Measurements from ENCODE around the gene EIF4E2.

Gene EIF4E2

DNA sequence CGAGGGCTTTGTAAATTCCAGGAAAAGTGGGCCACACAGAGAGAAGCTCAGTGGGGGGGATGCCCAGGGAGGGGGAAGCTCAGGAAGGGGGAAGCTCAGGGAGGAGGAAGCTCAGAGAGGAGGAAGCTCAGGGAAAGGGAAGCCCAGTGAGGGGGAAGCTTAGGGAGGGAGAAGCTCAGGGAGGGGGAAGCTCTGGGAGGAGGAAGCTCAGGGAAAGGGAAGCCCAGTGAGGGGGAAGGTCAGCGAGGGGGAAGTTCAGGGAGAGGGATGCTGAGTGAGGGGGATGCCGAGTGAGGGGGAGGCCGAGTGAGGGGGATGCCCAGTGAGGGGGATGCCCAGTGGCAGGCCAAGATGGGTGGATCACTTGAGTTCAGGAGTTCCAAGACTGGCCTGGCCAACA, 11.8 kb upstream of the EIF4E2 start:
- no peak for DNase-seq (ENCODE audit: low read depth in 2 of 2)

DNA sequence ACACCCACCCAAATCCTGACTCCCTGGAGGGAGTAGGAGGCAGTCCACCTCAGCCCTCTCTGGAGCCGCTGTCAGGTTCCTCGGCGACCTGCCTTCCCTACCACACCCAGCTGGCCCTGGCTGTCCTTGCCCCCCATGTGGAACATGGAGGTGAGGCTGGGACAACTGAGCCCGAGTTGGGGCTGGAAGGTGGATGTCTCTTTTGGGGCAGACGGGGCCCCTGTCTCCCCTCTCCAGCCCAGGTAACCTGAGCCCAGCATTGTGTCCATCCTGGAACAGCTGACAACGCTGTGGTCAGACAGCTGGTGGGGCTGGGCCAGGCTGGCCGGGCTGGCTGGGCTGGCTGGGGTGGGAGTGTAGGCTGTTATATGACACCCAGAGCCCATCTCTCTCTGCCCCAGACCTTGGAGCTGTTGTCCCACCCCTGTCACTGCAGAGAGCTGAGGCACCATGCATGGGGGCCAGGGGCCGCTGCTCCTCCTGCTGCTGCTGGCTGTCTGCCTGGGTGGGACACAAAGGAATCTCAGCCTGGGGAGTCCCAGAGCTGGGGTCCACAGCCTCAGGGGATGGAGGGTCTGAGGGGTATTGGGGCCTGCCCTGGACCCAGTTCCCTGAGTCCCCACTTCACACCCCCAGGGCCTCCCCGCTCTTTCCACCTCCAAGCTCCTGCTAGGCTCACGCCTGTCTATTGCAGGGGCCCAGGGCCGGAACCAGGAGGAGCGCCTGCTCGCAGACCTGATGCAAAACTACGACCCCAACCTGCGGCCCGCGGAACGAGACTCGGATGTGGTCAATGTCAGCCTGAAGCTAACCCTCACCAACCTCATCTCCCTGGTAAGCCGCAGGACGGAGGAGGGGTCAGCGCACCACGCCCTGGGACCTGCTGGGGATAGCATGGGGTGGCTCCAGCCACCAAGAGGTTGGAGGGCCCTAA, 10.9 kb upstream of the EIF4E2 start, which contains the start of gene CHRNG:
TSS of gene CHRNG (plus strand) at position 395 of the 934 bp plus-strand sequence. CDS start at position 451, 56 bp downstream.
- DNase-seq (ENCODE audit: low read depth in 2 of 2) = no peak

DNA sequence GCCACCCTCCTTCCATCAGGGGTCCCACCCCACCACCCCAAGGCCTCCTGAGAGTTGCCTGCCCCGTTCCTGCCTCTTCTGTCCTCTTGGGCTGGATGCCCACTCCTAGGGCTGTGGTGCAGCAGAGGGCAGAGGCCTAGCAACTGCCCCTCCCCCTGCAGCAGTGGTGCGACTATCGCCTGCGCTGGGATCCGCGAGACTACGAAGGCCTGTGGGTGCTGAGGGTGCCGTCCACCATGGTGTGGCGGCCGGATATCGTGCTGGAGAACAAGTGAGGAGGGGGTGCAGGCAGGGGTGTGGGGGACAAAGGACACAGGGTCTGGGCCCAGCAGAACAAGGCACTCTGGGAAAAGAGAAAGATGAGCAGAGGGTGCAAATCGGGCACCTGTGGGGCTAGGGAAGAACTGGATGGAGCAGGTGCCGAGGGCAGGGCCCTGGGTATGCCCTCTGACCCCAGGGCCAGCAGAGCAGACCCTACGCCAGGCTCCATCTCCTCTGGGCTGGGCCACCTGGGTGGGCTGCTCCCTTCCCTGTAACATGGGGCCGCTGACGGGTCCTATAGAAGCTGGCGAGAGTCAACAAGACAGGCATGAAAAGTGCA, 9.9 kb upstream of the EIF4E2 start:
- DNase-seq (ENCODE audit: low read depth in 2 of 2) = no peak

DNA sequence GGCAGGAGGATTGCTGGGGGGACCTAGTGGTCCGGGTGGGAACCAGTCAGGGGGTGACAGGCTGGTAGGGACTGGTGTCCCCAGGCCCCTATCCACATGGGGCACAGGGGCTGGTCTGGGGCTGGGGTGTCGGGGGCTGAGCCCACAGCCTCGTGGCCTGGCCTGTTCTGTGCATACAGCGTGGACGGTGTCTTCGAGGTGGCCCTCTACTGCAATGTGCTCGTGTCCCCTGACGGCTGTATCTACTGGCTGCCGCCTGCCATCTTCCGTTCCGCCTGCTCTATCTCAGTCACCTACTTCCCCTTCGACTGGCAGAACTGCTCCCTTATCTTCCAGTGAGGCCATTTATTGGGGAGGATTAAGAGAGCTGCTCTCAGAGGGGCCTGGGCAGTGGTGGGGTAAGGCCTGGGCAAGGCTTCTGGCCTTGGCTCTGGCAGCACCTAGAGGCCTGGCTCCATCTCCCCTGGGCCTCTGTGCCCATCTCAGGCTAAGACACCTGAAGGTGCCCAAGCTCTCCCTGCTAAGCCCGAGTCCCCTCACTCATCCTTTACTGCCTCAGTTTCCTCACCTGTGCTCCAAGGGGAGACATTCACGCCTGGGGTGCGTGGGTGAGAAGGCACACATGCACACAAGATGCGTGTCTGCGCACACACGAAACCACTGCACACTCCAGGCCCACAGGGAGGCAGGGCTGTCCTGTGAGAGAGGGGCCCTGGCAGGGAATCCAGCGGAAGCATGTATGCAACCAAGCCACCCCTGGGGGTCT, 9.1 kb upstream of the EIF4E2 start:
- no peak for DNase-seq (ENCODE audit: low read depth in 2 of 2)

DNA sequence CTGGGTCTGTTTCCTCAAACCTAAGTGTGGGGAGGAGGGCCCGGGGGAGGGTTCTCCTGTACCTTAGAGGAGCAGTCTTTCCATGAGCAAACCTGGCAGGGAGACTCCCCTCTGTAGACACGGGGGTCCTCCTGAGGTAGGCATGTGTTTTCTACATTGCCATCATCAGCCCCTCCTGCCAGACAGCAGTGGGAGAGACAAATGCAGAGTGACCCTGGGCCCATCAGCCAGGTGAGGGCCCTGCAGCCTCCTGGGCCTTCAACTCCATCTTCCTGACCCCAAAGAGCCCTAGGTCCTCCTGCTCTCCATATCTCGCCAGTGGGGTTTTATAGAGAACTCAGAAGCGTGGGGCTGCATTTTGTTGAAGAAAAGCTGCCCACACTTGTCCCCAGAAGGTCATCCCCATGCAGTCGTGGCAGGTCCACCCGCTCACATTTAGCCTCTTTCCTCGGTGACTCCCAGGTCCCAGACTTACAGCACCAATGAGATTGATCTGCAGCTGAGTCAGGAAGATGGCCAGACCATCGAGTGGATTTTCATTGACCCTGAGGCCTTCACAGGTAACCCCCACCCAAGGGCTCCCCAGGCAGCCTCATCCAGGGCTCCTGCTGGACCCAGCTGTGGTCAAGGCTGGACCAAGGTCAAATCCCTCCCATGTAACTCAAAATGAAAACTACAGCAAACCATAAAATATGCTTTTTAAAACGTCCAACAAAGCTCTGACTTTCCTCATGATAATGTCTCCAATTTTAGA, 8.4 kb upstream of the EIF4E2 start:
- DNase-seq (ENCODE audit: low read depth in 2 of 2) = no peak

DNA sequence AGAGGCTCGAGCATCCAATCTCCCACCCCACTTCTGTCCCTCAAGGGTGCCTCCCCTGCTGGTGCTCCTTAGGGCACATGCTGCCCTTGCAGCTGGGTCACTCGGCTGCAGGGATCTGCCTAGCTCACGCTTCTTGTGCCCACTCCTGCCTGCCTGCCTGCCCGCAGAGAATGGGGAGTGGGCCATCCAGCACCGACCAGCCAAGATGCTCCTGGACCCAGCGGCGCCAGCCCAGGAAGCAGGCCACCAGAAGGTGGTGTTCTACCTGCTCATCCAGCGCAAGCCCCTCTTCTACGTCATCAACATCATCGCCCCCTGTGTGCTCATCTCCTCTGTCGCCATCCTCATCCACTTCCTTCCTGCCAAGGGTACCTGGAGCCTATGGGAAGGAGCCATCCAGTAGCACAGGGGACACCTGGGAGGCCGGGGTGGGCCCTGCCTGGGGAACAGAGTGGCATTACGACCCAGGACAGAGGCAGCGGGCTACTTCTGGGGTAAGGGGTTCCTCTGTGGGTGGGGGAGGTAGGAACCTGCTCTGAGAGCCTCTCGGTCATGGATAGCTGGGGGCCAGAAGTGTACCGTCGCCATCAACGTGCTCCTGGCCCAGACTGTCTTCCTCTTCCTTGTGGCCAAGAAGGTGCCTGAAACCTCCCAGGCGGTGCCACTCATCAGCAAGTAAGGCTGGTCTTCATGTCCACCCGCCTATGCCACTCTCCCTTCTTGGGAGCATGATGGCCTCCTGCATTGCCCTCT, 7.6 kb upstream of the EIF4E2 start:
- DNase-seq (ENCODE audit: low read depth in 2 of 2) = no peak

DNA sequence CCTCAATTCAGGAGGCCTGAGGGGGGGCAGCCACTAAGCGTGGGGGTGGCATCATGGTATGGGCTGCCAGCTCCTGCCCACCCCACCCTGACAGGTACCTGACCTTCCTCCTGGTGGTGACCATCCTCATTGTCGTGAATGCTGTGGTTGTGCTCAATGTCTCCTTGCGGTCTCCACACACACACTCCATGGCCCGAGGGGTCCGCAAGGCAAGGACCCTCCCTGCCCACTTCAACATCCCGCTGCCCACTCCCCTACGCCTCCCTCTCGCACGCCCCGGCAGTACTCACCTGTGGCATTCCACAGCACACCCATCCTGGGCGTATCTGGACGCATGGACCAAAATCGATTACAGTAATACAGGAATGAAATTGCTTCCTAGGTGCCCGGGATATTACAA, 7.0 kb upstream of the EIF4E2 start:
- no peak for DNase-seq (ENCODE audit: low read depth in 2 of 2)

DNA sequence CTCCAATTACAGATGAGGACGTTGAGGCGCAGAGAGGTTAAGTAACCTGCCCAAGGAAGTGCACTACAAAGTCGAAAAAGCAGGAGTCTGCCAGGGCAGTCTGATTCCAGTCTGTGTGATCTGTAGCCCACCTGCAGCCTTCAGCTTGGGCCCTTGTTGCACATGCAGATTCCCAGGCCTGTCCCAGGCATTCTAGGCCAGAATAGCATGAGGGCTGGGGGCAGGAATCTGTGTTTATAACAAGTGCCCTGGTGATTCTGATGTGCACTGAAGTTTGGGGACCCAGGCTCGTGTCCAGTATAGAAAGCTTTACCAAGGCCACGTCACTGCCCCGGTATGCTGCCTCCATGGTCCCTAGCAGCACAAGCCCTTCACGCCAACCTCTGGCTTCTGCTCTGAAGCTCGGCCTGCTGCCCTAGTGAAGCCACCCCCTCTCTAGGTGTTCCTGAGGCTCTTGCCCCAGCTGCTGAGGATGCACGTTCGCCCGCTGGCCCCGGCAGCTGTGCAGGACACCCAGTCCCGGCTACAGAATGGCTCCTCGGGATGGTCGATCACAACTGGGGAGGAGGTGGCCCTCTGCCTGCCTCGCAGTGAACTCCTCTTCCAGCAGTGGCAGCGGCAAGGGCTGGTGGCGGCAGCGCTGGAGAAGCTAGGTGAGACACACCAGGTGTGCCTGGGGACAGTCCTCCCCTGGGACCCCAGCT, 6.4 kb upstream of the EIF4E2 start:
- no peak for DNase-seq (ENCODE audit: low read depth in 2 of 2)

DNA sequence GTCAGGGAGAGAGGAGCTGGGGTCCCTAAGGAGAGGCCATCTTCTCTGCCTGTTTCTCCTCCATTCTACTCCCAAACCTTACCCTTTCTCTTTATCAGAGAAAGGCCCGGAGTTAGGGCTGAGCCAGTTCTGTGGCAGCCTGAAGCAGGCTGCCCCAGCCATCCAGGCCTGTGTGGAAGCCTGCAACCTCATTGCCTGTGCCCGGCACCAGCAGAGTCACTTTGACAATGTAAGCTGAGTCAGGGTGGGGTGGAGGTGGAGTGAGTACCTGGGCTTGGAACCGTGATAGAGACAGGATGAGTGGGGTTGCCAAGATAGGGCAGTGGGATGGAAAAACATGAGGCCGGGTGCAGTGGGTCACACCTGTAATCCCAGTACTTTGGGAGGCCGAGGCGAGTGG, 5.8 kb upstream of the EIF4E2 start:
- no peak for DNase-seq (ENCODE audit: low read depth in 2 of 2)

DNA sequence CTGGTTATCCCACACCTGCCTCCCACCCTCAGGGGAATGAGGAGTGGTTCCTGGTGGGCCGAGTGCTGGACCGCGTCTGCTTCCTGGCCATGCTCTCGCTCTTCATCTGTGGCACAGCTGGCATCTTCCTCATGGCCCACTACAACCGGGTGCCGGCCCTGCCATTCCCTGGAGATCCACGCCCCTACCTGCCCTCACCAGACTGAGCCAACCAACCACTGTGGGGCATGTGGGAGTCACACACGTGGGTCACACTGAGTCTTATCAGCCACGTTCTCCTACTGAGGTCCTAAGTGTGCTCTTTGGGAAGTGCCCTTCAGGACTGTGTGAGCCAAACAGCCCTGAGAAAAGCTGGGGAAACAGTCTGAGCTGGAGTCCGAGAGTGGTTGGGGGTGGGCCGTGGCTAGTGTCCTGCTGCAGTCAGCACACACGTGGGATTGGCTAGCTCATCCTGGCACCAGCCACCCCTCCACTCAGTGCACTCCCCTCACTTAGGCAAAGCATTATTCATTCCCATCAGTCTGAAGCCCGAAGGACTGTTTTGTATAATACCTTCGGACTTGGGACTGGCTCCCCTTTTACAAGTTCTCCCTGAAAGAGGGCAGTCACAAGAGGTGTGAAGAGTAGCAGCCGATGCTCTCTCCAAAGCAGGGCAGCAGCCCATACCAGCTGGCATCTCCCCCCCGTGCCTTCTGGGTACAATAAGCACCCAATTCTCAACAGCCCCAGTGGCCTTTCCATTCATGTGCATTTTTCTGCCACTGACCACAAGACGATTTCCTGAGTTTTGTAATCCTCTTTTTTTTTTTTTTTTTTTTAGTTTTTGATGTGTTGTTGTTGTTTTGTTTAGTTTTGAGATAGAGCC, 4.7 kb upstream of the EIF4E2 start:
- no peak for DNase-seq (ENCODE audit: low read depth in 2 of 2)

DNA sequence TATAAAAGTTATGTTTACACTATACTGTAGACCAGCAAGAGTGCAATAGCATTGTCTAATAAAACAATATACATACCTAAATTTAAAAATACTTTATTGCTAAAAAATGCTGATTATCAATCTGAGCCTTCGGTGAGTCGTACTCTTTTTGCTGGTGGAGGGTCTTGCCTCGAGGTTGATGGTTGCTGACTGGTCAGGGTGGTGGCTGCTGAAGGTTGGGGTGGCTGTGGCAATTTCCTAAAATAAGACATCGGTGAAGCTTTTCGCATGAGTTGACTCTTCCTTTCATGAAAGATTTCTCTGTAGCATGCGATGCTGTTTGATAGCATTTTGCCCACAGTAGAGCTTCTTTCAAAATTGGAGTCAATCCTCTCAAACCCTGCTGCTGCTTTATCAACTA, 2.5 kb upstream of the EIF4E2 start:
- DNase-seq (ENCODE audit: low read depth in 2 of 2) = no peak

DNA sequence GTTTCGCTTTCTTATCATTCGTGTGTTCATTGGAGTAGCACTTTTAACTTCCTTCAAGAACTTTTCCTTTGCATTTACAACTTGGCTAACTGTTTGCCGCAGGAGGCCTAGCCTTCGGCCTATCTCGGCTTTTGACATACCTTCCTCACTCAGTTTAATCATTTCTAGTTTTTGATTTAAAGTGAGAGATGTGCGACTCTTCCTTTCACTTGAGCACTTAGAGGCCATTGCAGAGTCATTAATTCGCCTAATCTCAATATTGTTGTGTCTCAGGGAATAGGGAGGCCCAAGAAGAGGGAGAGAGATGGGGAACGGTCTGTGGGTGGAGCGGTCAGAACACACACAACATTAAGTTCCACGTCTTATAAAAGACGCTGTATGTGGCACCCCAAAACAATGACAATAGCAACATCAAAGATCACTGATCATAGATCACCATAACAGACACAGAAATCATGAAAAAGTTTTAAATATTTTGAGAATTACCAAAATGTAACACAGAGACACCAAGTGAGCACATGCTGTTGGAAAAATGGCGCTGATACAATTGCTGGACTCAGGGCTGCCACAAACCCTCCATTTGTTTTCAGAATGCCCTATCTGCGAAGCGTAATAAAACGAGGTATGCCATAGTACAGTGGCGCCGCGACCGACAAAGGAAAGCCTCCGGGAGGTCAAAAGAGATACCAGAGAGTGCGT, 685 bp upstream of the EIF4E2 start:
- DNase-seq (ENCODE audit: low read depth in 2 of 2) = no peak

DNA sequence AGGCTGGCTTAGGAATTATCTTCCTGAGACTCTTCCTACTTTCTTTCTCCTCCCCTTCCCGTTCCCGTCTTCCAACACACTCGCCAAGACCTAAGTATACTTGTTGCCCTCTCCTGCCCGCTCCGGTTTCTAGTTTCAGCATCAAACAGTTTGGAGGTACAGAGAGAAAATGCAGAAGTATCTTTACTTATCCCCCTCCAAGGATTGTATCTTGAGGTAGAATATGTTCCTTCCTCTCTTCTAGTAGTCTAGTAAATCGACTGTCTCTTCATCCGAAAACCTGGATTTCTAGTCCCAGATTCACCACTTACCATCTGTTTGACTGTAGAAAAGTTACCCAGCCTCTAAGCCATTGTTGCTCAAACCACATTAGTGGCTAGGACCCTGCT, 755 bp downstream of the EIF4E2 start:
- no peak for DNase-seq (ENCODE audit: low read depth in 2 of 2)

DNA sequence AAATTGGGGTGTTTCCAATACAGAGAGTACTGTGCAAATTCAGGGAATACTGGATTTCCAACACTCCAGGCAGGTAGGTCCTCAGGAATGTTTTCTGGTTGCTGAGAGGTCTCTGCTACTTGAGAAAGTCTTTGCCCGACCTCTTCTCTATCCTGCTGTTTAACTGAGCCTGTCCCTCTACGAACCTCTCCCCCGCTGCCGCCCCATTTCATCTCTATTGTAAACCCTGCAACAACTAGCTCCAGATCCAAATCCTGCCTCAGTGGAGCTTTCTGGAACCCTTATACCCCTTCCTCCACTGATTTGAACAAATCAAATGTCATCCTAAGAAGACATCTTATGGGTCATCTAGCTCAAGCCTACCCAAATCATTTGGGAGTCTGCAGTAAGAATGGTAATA, 1.3 kb downstream of the EIF4E2 start:
- DNase-seq (ENCODE audit: low read depth in 2 of 2) = no peak

DNA sequence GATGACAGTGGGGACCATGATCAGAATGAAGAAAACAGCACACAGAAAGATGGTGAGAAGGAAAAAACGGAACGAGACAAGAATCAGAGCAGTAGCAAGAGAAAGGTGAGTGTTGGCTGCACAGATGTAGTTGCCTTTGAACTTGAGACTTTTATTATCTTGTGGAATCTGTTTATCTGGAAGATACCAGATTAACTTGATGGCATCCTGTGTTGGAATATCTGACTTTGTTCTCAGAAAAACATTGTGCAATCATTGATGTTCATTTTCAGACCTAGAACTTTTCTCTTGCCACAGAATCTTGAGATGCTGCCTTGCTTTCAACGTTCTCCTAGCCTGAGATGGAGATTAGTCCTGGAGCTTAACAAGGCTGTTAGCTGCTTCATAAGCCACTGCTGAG, 5.9 kb downstream of the EIF4E2 start:
- DNase-seq (ENCODE audit: low read depth in 2 of 2) = no peak

DNA sequence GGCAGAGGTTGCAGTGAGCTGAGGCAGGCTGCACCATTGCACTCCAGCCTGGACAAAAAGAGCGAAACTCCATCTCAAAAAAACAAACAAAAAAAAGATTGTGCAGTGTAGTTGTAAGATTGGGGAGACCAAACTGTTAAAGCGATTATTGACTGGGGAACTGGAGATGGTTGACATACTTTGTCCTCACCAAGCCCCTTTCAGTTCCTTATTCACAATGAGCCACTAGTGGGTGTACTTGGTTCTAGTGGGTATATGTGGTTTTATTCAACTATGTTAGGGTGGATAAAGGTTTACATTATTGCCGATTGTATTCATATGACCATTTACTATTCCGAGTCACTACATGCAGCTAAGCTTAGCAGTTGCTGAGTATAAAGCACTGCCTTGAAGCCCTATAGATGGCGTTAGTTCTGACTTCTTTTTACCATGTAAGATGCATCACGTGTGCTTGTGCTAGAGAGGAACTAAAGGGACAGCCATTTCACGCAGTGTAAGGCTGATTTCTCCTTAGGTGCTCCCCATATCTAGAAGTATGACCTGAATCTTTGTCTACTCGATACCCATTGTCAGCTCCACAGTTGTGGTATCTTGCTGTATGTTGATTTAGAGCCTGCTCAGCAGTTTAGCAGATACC, 12.1 kb downstream of the EIF4E2 start:
- DNase-seq (ENCODE audit: low read depth in 2 of 2) = no peak

DNA sequence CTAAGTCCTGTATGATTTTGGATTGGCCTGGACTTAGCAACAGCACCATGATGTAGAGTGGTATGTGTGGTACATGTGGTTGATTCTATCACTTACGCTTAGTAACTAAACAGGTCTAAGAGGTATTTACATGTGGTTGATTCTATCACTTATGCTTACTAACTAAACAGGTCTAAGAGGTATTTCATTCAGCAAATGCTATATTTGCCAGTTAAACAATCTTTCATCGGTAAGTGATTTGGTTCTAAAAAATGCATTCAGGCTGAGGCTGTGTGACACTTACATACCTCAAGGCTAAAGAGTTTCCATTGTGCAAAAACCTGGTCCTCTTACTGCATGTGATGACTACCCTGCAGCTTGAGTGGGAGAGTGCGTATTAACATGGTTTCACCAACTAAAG, 13.1 kb downstream of the EIF4E2 start:
- no peak for DNase-seq (ENCODE audit: low read depth in 2 of 2)

DNA sequence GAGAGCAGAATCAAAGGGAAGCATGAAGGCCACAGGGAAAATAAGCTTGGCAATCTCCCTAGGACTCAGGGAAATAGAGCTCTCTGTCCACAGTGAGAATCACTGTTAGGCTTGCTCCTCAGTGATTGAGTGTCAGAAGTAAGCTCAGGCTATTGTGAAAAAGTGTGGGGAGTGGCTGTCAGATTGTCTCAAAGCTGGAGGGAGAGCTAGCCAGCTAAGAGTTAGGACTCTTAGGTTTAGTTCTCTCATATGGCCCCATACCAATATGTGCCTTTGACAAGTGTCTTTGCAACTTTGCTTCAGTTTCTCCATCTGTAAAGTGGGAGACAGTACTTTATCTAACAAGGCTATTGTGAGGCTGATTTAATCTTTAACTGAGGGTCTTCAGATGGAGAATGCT, 17.2 kb downstream of the EIF4E2 start:
- no peak for DNase-seq (ENCODE audit: low read depth in 2 of 2)

All from stimulated activated CD8-positive, alpha-beta memory T cell treated with anti-CD3 and anti-CD28 coated beads, Interleukin-7, amount 100 ng/mL, for 1 hour (primary cell).